ENCODE results near the gene NME5.

- TF ChIP-seq CTCF (IDR thresholded peaks at IDR 0.05): no peak
- no peak for TF ChIP-seq POLR2A (IDR thresholded peaks at IDR 0.05)
- TF ChIP-seq EP300 (IDR thresholded peaks at IDR 0.05): no peak
Observed at GRCh38 chr5:138132543-138132942, 6.7 kb downstream of the NME5 start.
